Psoas muscle (tissue), 8 donors: ENCODE measurements around the gene LIMS1. TPM values are rescaled to one million over a fixed set of nuclear protein-coding genes. Genes with fewer than 3 reads are reported as not detected.

Source experiments
- ATAC-seq, 4 donors: fragments of 200-7000 bp; cut with Tn5 transposase; one replicate each; pipeline ENCODE4 v1.9.1; 2020; ENCODE audit warnings: moderate library complexity in 3 of 4, mild to moderate bottlenecking in 2 of 4
- DNase-seq, 2 donors: peaks; one replicate each; pipeline ENCODE4 v3.0.0-alpha.2; 2020
- H3K27ac ChIP-seq: fragments of 200-600 bp; one replicate; pipeline ENCODE4 v1.8.0; 2022
- H3K27me3 ChIP-seq, 3 donors: fragments of 200-600 bp in 1 of 3; one replicate each; pipeline versions ENCODE4 v1.6.1 to v1.8.0; 2013 to 2022; ENCODE audit warnings: low read length in 2 of 3, mild to moderate bottlenecking in 2 of 3, moderate library complexity in 1 of 3; ENCODE audit not compliant: insufficient read depth in 3 of 3
- H3K36me3 ChIP-seq, 2 donors: fragments of 200-600 bp in 1 of 2; one replicate each; pipeline versions ENCODE4 v1.6.1 to v1.8.0; 2013 to 2022; ENCODE audit warnings: low read depth in 1 of 2, mild to moderate bottlenecking in 1 of 2, moderate library complexity in 1 of 2; ENCODE audit not compliant: insufficient read depth in 1 of 2
- H3K4me1 ChIP-seq: fragments of 200-600 bp; one replicate; pipeline ENCODE4 v1.8.0; 2022
- H3K4me3 ChIP-seq: fragments of 200-600 bp; one replicate; pipeline ENCODE4 v1.8.0; 2022; ENCODE audit warnings: mild to moderate bottlenecking
- H3K9me3 ChIP-seq: fragments of 200-600 bp; one replicate; pipeline ENCODE4 v1.8.0; 2022
- WGBS, 3 donors: extraction: QIAGEN DNeasy Blood & Tissue Kit; methylation state at CpG; one replicate each; pipeline versions ENCODE4 v1.1.6 to v1.1.7; 2013; 5-methylcytosine and 5-hydroxymethylcytosine counted together
- intact Hi-C, 2 donors: fragments of 100-400 bp; cut with DNase I; formaldehyde crosslinking; loops; one replicate each; pipeline versions ENCODE4 v1.11.0 to v1.14.2; 2022
- polyA plus RNA-seq, 3 donors: library from polyadenylated mRNA; stranded (reverse); fragments of 200-250 nt; gene quantifications; one replicate each; pipeline ENCODE4 v1.2.3, GENCODE V29; 2013
- total RNA-seq, 4 donors: library from RNA; stranded (reverse); fragmentation: NEBNext Ultra II Directional in 2 of 4; extraction: Animal tissue kit (Norgen Biotek cat#: 25700) in 2 of 4; gene quantifications; one replicate each; pipeline versions ENCODE4 v1.2.1 to v1.2.4, GENCODE V29; 2021 to 2023
- TF ChIP-seq, protein P1 (sequence below): fragments of 200-600 bp; IDR thresholded peaks from one replicate; pipeline ENCODE4 v1.8.0; 2022; ENCODE audit warnings: antibody characterized with exemption
- donor health status: healthy with polysubstance abuse.
- donor health status: DM: no; HTN: no; CAD: no; lungs with moderate emphysema.
- donor health status: Bipolar disorder and iron deficiency.
- donor health status: healthy.
- donor health status: DM: yes; HTN: yes; CAD: no.
- donor health status: DM: no; HTN: no; CAD: no.
- donor health status: DM: no; HTN: no; CAD: no.
- donor health status: DM: yes; HTN: yes; CAD: no.

The LIMS1 gene
- total and polyA plus RNA-seq, 7 donors = 50.5 to 287 (median 180) TPM

DNA sequence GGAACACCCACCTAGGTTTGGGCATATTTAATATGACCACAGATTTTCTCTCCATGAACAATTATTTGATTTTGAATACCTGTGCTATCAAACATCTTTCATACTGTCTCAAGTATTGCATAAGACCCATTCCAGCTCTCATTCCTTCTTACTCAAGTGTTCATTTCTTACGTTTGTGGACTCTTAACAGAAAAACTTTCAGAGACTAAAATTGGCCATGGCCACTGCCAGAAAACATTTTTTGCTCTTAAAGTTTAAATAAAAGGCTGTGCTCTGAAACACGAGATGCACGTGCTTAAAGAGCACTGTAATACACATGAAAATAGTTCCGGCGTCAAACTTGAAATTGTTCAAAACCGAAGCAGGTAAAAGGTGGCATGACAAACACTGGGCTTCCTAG lies 89.3 kb downstream of the LIMS1 start:
- H3K27ac ChIP-seq = no peak overlapping the region
- ATAC-seq = no peak
- H3K27me3 ChIP-seq = no peaks in the 10 kb centered on the region

DNA sequence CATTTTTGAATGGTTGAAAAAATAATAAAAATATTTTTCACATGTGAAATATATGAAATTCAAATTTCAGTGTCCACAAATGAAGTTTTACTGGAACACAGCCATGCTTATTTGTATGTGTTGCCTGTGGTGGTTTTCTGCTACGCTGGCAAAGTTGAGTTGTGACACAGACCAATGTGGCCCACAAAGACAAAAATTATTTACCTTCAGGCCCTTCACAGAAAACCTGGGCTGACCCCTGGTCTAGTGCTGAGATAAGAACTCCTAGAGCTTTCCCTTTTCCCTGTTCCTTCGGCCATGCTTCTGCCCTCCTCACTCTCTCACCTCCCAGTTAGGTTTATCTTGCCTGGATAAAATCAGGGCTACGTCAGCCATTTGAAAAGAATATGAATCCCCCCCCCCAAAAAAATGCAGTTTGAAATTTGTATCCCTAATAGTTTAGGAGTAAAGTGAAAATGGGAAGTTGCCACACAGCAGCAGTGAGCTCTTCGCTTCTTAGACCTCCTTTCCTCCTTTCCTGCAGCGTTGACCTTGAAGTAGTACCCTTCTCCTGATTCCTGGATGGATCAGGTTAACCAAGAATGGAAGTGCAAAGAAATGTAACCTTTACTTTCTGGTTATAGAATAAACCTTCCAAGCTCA lies 91.0 kb downstream of the LIMS1 start:
- no peaks in the 10 kb centered on the region for H3K27me3 ChIP-seq
- no peaks in the 10 kb centered on the region for H3K9me3 ChIP-seq
- TF ChIP-seq, protein P1, sequence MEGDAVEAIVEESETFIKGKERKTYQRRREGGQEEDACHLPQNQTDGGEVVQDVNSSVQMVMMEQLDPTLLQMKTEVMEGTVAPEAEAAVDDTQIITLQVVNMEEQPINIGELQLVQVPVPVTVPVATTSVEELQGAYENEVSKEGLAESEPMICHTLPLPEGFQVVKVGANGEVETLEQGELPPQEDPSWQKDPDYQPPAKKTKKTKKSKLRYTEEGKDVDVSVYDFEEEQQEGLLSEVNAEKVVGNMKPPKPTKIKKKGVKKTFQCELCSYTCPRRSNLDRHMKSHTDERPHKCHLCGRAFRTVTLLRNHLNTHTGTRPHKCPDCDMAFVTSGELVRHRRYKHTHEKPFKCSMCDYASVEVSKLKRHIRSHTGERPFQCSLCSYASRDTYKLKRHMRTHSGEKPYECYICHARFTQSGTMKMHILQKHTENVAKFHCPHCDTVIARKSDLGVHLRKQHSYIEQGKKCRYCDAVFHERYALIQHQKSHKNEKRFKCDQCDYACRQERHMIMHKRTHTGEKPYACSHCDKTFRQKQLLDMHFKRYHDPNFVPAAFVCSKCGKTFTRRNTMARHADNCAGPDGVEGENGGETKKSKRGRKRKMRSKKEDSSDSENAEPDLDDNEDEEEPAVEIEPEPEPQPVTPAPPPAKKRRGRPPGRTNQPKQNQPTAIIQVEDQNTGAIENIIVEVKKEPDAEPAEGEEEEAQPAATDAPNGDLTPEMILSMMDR = no peak
- intact Hi-C loops = no loop called here
- ATAC-seq = no peak
- DNase-seq = no peak
- H3K4me3 ChIP-seq = no peak overlapping the region
- 92 to 95% (median 94%) methylated on average over 5 of the region's 5 CpGs for WGBS, 3 donors
- no peaks in the 10 kb centered on the region for H3K36me3 ChIP-seq
- H3K4me1 ChIP-seq = peaks cover 24% of the 10 kb centered on the region
- no peak overlapping the region for H3K27ac ChIP-seq

More for the DNA sequence above, 89.3 kb downstream of the LIMS1 start:
- Histone ChIP-seq H3K4me1 (peaks cover 24% of the 10 kb centered on the region), H3K4me3 (no peak overlapping the region), H3K9me3 (no peaks in the 10 kb centered on the region), H3K36me3 (no peaks in the 10 kb centered on the region)
- intact Hi-C loops = no loop called here
- DNase-seq = no peak
- WGBS, 3 donors = 20 to 49% (median 41%) methylated on average over 6 of the region's 6 CpGs
- TF ChIP-seq, protein P1 = no peak

DNA sequence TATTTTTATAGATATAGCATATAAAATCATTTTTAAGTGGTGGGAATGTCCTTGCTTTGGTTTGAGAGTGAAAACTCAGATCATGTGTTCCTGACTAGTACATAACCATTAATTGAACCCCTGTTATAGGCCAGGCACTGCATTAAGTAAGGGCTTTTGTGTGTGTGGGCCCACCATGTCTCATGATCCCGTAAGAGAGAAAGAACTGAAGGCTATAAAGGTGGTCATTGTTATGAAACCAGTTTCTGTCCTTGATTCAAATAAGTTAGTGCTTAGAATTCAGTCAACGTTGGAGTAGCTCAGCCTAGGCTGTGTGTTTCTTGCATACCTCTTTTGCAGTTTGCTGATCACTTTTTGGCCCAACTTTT lies 91.5 kb downstream of the LIMS1 start:
- WGBS, 3 donors = 65 to 85% (median 66%) methylated on average over 2 of the region's 2 CpGs
- DNase-seq (no peak), ATAC-seq (no peak)
- Histone ChIP-seq H3K27ac (no peak overlapping the region), H3K27me3 (no peaks in the 10 kb centered on the region), H3K4me3 (no peak overlapping the region), H3K36me3 (no peaks in the 10 kb centered on the region), H3K4me1 (peaks cover 23% of the 10 kb centered on the region), H3K9me3 (no peaks in the 10 kb centered on the region)
- intact Hi-C loops = no loop called here
- TF ChIP-seq, protein P1 = no peak

DNA sequence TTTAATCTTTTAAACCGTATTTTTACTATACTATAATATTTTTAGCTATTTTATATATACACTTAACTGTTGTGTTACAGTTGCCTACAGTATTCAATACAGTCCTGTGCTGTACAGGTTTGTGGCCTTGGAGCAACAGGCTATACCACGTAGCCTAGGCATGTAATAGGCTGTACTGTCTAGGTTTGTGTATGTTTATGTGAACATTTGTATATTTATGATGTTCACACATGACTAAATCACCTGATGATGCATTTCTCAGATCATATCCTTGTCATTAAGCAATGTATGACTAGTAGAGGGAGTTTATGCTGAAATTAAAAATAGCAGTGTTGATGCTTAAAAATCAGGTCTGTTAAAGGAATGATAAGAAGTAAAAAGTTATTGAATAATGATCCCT lies 92.7 kb downstream of the LIMS1 start:
- TF ChIP-seq, protein P1 = no peak
- no peaks in the 10 kb centered on the region for H3K9me3 ChIP-seq
- WGBS, 3 donors = 87 to 91% (median 88%) methylated on average over 2 of the region's 2 CpGs
- intact Hi-C loops = no loop called here
- no peaks in the 10 kb centered on the region for H3K27me3 ChIP-seq
- no peak overlapping the region for H3K27ac ChIP-seq
- H3K4me1 ChIP-seq = peaks cover 24% of the 10 kb centered on the region
- ATAC-seq (no peak), DNase-seq (no peak)
- H3K36me3 ChIP-seq = no peaks in the 10 kb centered on the region
- H3K4me3 ChIP-seq = no peak overlapping the region
